Measurements from ENCODE around the gene DLG2.

DLG2 gene

DNA sequence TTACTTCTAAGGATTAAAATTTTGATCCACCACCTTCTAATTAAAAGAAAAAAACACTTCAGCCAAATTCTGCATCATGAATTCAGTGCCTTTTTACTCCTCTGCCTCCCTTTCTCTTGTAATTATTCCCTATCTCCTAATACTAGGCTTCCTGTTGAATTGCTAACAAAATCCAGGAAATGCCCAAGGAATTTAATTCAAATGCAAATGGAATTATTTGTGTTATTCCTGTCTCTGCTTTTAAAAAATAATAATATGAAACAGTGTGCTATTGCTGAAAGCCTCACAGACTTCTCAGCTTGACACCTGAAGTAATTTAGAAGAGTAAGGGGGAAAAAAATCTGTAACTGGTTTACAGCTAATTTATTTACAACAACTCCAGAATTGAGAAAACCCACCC, 85.5 kb downstream of the DLG2 start:
- DNase-seq = no peak

- no peak for DNase-seq
These were observed 86.4 kb downstream of the DLG2 start for GRCh38 chr11:85540635-85541205.

DNA sequence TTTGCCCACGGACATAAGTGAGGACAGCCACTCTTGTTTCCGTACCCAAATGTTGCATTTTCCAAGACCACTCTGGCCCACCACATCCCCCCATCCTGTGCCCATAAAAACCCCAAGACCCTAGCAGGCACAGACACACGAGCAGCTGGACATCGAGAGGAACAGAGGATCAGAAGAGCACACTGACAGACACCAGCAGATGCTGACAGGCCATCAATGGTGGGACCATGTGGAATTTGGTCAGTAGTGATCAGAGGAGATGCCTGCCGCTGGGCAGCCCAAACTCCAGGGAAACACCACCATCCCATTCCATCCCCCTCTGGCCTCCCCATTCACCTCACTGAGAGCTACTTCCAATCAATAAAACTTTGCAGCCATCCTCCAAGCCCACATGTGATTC, 87.0 kb downstream of the DLG2 start:
- DNase-seq = no peak

- DNase-seq = no peak
These were observed 87.4 kb downstream of the DLG2 start for GRCh38 chr11:85539740-85540139.

DNA sequence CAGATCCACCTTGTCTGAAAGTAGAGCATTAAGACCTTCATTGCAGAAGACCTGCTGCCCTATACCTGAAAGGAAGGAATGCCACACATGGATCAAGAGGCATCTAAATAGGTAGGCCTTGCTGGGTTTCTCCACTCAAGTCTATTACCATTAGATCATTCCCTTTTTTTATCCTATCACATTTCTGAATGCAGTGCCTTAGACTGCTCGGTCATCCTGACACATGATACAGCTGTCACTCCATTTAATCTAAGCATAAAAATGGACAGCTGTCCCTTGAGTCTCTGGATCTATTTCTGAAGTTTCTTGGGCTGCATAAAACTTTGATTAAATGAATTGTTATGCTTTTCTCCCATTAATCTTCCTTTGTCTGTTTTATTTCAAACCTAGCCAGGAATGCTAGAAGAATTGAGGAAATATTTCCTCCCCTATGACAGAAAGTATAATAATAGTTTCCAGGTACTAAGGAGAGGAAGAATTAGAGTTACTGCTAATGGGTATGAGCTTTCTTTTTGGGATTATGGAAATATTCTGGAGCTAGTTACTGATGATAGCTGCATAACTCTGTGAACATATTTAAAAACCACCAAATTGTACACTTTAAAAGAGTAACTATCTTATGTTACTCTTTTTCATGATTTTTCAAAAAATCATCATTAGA, 88.0 kb downstream of the DLG2 start:
- DNase-seq = no peak

- no peak for DNase-seq
These were observed 90.7 kb downstream of the DLG2 start for GRCh38 chr11:85536438-85536837.

GRCh38 chr11:85534806-85535205, 92.3 kb downstream of the DLG2 start:
- DNase-seq = no peak

GRCh38 chr11:85531191-85531897, 95.8 kb downstream of the DLG2 start:
- no peak for DNase-seq

DNA sequence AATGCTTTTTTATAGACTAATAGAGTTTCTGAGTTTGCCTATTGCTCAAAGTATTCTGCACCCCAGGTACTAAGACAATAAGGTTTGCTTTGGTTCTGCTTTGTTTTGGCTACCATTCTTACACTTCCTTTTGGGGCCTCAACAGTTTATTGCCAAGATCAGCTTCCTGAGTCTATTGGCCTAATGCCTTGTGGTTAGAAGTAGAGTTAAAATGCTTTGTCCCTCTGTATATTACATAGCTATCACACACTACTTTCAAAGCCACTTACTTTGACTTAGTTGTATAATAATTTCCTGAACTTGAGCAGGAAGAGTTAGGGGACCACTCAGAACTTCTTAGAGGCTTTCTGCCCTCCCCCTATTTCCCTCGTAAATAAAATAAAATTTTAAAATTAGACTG, 96.5 kb downstream of the DLG2 start:
- DNase-seq = no peak

- no peak for DNase-seq
These were observed 100.6 kb downstream of the DLG2 start for GRCh38 chr11:85526564-85526963.

DNA sequence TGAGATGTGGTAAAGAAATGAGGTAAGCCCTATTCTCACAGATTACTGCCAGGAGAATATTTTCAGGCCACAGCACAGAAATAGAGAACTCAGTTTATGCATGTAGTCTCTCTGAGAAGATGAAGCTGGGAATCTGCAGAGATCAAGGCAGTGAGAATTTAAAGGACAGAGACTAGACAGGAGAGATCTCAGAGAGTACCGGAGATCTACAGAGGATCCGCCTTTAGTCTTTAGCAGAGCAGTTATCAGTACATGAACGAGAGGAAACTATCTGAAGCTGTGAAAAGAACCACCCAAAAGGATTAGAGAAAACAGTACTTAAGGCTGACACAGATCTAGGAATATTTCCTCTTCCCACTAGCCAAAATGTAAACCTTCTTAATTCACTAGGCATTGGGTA, 101.5 kb downstream of the DLG2 start:
- no peak for DNase-seq

DNA sequence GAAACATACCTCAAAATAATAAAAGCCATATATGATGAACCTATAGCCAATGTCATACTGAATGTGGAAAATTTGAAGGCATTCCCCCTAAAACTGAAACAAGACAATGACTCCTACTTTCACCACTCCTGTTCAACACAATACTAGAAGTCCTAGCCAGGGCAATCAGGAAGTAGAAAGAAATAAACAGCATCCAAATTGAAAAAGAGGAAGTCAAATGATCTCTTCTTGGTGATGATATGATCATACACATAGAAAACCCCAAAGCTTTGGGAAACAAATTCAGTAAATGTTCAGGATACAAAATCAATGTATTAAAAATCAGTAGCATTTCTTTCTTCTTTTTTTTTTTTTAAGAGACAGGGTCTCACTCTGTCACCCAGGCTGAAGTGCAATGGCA, 109.9 kb downstream of the DLG2 start:
- DNase-seq = no peak

DNA sequence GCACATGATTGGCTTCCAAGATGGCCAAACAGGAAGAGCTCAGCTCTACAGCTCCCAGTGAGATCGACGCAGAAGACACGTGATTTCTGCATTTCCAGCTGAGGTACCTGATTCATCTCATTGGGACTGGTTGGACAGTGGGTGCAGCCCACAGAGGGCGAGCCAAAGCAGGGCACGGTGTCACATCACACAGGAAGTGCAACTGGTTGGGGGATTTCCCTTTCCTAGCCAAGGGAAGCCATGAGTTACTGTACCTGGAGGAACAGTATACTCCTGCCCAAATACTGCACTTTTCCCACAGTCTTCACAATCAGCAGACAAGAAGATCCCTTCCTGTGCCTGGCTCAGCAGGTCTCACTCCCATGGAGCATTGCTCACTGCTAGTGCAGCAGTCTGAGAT, 131.2 kb downstream of the DLG2 start:
- DNase-seq = no peak

DNA sequence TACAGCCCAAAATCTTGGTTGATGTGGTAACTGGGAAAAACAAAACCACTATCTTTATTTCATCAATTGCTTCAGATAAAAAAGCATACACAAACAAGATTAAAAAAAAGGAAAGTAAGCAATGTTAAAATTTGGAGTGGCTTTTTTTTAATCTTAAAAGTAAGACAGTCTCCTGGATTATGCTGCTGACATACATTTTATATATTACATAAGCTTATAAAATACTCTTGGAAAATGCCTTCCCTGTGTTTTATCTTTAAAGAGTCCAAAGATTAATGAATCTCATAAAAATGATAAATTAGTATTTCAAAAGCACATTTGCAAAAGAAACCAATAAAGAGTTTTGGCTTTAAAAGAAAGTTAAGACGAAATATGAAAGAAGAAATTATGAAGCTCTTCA, 132.7 kb downstream of the DLG2 start:
- DNase-seq = no peak

GRCh38 chr11:85485902-85486301, 141.2 kb downstream of the DLG2 start:
- DNase-seq = no peak

DNA sequence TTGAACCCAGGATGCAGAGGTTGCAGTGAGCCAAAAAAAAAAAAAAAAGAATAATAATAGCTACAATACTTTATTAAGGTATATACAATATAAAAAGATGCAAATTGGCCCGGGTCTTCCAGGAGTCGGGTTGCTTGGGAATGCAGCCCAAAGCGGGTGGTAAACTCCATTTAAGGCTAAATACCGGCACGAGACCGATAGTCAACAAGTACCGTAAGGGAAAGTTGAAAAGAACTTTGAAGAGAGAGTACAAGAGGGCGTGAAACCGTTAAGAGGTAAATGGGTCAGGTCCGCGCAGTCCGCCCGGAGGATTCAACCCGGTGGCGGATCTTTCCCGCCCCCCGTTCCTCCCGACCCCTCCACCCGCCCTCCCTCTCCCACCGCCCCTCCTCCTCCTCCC, 143.3 kb downstream of the DLG2 start:
- no peak for DNase-seq

DNA sequence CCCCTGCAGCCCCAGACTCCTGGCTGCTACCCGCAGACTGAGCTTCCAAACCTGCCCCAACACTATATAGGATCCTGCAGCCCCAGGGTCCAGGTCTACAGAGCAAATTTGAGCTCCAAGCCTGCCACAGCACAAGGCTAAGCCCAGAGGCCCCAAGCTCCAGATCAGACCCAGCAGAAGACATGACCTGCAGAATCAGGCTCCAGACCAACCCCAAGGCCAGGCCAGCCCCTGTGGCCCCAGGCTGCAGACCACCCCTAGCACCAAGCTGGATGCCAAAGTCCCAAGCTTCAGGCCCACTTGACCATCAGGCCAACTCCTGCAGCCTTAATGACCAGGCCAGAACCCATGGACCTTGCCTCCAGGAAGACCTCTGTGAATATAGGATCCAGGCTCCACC, 145.3 kb downstream of the DLG2 start:
- DNase-seq = no peak

DNA sequence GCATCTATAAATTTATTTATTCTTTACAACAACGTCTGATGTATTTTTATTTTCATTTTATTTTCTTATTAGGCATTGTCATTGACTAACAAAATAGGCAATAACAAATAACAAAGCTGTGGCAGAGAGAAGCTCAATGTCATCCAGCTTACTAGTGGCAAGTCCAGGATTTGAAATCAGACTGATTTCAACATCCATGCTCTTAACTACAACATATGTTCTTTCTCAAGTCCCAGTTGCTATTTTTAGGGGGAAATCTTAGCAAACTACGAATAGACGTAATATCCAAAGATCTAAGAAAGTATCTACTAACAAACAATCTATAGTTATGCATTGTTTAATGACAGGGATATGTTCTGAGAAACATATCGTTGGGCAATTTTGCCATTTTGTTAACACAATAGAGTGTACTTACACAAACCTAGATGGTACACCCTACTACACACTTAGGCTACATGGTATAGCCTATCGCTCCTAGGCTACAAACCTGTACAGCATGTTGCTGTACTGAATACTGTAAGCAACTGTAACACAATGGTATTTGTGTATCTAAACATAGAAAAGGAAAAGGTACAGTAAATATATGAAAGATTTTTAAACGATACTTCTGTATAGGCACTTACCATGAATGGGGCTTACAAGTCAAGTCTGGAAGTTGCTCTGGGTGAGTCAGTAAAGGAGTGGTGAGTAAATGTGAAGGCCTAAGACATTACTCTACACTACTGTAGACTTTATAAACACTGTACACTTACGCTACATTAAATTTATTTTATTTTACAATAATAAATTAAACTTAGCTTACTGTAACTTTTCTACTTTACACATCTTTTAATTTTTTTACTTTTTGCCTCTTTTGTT, 151.3 kb downstream of the DLG2 start:
- no peak for DNase-seq

GRCh38 chr11:85472953-85473352, 154.2 kb downstream of the DLG2 start:
- DNase-seq = no peak

DNA sequence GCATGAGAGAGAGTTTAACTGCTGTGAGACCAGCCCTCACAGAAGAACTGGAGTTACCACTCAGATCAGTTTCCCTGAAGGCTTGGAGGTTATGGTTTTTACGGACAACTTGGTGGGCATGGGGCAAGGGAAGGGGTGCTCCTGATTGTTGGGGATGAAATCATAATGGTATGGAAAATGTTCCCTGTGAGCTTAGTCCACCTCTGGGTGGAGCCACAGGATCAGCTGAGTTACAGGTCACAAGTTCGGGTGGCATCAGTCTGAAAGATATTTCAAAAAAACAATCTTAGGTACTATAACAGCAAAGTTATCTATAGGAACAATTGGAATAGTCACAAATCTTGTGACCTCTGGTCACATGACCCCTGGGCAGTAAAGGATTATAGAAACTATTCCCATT, 162.9 kb downstream of the DLG2 start:
- DNase-seq = no peak

GRCh38 chr11:85459304-85459703, 167.8 kb downstream of the DLG2 start:
- no peak for DNase-seq

DNA sequence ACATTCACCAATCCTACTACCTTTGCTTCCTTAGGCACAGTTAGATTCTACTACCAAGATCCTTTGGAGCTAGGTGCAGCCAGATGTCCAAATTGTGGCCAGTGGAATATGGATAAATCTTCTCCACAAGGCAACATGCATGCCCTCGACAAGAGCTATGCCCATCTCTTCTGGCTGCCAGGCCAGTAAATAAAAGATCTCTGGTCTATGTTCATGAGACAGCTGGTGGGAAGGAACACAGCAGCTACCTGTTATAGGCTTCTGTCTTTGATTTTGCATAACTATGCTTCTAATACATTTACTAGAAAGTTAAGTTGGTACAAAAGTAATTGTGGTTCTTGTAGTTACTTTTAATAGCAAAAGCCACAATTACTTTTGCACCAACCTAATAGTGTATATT, 182.7 kb downstream of the DLG2 start:
- DNase-seq = no peak

DNA sequence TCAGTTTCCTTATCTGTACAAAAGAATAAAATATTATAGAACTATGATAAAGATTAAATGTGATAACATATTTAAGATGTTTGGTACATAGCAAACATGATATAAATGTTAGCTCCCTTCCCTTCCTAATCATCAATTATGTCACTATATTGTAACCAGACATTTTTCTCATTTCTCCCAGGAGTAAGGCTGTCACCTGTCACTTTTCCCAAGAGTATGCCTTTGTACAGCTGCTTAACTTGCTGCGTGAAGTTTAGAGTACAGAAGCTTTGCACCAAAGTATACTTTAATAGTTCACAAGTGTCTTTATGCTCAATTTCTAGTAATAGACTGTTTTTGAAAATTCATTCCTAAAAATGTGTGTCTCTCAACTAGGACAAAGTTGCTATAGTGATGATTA, 186.9 kb downstream of the DLG2 start:
- DNase-seq = no peak

DNA sequence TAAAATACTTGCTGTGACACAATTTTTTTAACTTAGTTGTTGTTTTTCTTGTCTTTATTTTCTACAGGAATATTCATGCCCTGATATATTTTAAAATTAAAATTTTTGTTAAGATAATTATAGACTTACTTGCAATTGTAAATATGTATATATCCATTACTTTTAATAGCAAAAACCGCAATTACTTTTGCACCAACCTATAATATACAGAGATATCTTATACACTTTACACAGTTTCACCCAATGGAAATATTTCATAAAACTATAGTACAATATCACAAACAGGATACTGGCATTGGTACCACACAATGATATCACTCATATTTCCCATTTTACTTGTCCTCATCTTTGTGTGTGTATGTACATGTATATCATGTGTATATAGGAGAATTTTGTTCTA, 188.8 kb downstream of the DLG2 start:
- DNase-seq = no peak
